HCEC 1CT (cell line): ENCODE data around the gene NT5C3A.
"Not testable (repeated sequence)": the region's sequence is repeated elsewhere in the genome, so short reads cannot be mapped to it uniquely, and the experiment has no call there.

ENCODE experiments used
- DNase-seq: peaks from one replicate; pipeline ENCODE4 v3.0.0-alpha.2; 2017

NT5C3A gene

DNA sequence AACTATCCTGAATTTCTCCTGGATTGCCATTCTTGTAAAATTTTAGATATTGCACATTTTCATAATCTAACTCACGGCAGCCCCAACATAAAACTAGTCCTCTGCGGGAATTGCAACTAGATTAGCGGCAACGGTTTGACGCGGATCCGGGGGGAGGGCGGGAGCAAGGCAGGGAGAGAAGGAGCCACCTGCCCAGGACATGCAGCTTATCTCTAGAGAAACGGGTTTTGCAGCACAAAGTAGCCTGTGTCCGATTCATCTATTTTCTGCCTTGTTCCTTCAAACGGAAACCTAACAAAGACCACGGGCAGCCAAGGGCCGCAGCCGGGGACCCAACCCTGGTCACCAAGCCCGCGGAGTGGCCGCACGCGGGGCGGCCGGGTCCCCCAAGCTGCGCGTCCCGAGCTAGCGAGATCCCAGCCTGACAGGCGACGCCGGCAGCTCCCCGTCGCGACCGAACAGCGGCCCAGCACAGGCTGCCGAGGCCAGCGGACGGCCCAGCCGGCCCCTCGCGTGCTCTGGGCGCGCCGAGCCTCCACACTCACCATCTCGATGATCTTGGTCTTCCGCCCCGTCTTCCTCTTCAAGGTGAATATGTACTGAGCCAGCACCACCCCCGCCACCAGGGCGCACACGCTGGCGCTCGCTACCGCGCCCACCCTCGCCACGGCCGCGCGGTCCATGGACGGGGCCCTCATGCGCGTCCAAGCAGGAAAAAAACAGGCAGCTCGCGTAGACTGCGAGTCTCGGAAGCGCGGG lies at the start of gene NT5C3A:
Gene NT5C3A, minus strand, starts transcription at position 754 of the 759 bp plus-strand sequence. Its CDS starts 71 bp downstream, at position 683.
- DNase-seq = peak; percentile 16

DNA sequence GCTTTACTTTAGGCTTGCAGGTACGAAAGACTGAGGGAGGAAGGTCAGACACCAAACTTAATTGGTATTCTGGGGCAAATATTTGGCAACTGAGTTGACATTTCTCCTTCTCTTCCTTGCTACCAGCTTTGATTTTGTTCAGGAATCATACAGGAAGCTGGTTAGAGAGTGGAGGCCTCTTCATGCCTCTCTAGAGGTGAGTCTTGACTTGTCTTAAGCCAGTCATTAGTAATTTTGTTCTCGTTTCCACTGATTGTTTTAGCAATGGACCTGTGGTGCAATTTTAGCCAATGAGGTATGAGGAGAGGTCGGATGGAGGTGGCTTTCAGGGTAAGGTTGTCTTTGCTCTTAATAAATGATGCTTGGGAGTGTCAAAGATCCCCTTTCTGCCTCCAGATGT lies 49.0 kb upstream of the NT5C3A start:
- DNase-seq = no peak

DNA sequence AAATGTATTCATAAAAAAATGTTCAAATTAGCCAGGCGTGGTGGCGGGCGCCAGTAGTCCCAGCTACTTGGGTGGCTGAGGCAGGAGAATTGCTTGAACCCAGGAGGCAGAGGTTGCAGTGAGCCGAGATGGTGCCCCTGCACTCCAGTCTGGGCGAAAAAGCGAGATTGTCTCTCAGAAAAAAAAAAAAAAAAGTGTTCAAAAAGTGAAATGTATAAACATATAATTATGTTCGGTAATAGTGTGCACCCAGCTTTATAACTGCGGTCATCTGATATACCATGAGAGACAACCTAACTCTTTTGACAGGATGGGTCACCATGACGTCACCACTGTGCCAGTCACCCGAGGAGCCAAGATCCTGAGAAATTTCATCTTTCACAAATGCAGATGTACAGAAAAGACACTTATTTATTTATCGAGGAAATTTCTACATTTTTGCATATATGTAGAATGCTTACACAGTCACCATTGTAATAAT lies 47.2 kb upstream of the NT5C3A start:
- peak; percentile 43 for DNase-seq

DNA sequence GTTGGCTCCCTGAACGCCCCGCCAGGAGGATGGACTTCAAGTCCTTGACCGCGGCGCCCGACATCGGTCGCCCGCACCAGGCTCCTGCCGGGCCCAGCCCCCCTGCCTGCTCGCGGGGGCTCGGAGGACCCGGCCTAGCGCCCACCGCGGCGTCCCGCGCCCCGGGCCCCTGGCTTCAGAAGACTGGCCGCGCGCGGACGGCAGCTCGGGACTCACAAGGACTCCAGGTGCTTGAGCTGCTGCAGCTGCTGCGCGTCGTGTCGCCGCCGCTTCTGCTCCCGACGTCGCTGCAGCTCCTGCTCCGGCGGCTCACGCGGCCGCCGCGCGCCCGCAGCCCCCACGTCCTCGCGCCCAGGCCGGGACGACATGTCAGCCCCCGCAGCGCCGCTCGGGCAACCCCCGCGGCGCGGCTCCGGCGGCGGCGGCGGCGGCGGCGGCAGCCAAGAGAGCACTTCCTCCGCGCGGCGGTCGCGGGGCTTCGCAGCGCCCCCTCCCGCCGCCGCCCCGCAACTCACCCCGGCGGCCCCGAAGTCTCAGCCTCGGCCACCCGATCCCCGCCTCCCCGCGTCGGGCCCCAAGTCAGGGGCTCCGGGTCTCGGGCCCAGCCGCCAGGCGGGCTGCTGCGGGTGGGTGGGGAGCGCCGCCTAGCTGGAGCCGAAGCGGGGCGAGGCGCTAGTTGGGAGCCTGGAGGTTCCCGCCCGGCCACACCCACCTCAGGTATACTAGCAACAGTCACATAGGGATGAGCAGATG lies 46.6 kb upstream of the NT5C3A start, which contains the start of gene RP9:
Gene RP9, minus strand, starts transcription at position 400 of the 753 bp plus-strand sequence. Its CDS starts 32 bp downstream, at position 368.
- peak; percentile 73 for DNase-seq

DNA sequence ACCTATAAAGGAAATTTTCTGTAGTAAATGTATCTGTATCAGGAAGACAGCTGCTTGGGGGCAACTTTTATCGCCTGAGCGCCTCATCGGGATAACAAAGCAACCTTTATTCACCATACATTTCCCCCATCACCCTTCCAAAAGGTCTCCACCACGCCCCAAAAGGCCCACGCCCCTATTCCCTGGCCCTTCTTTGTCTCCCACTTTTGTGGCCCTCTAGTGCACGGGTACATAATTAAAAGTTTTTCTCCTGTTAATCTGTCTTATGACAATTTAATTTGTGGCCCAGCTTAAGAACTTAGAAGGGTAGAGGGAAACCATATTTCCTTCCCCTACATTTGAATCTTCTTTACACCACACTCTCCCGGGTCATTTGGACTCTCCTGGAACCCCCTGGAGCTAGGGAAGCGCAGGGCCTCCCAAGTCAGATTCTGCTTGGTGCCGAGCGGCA lies 46.0 kb upstream of the NT5C3A start:
- DNase-seq = no peak

DNA sequence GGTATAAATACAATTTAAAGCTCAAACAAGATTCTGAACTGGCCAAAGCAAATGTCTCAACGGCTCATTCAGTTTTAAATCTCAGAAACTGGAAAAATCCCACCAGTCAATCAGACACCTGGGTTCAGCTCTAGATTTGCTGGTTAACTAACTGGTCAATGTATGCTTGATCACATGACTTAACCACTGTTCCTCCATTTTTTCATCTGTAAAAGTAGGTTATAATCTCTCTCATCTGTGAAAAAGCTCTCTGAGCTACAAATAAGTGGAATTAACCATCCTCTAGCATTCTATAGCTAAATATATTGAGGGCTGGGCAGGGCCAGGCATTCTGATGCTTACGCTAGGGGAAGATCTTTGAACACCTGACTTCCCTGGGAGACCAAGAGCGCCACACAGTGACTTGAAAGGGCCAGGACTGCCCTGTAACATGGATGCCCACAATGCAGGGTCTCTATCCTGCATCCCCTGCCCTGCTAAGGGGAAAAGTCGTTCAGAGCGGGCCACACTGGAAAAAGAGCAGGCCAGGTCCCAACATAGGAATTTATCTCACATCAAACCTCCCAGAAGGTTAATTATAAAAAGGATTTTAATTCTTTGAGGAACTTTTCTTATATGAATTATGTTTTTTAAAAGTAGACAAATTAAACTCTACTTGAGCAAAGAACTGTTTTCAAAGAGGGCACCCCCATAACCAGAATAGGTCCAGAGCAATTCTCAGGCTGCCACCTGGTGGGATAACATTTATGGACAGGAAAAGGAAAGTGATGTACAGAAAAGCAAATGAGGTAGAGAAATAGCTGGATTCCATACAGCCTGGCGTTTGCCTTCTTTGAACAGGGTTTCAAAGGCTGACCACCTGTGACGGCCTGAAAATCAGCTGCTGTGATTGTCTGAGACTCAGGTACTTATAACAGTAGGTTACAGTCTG lies 44.8 kb upstream of the NT5C3A start:
- peak; percentile 62 for DNase-seq

DNA sequence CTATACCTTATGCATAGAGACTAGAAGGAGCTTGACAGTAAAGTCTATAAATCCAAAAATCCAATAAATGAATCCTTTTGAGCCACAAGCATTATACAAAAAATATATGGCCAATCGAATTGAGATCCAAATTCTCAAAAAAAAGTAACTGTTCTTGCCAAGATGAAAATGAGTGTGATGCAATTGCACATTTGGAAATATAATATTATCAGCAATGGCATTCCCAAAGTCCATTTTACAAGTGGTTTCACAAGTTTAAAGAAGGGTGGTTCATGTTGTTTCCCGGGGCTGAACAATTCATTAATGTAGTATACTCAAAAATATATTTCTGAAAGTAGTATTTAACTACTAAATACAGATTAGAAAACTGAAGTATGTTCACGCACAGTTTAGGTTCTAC lies 39.3 kb upstream of the NT5C3A start:
- DNase-seq = no peak

DNA sequence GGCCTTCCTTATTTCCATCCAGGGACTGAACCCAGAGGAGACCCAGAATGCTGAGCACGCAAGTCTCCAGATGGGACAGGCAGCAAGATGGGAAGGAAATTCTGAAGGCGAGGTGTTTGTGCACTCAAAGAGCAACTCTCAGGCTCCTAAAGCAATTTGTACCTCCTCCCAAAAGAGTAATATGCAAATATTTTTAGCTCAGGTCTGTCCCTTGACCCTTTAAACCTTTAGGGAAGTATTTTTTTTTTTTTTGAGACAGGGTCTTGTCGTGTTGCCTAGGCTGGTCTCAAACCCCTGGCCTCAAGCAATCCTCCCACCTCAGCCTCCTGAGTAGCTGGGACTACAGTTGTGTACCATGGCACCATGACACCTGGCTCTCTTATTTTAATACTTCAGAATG lies 38.2 kb upstream of the NT5C3A start:
- DNase-seq = no peak

DNA sequence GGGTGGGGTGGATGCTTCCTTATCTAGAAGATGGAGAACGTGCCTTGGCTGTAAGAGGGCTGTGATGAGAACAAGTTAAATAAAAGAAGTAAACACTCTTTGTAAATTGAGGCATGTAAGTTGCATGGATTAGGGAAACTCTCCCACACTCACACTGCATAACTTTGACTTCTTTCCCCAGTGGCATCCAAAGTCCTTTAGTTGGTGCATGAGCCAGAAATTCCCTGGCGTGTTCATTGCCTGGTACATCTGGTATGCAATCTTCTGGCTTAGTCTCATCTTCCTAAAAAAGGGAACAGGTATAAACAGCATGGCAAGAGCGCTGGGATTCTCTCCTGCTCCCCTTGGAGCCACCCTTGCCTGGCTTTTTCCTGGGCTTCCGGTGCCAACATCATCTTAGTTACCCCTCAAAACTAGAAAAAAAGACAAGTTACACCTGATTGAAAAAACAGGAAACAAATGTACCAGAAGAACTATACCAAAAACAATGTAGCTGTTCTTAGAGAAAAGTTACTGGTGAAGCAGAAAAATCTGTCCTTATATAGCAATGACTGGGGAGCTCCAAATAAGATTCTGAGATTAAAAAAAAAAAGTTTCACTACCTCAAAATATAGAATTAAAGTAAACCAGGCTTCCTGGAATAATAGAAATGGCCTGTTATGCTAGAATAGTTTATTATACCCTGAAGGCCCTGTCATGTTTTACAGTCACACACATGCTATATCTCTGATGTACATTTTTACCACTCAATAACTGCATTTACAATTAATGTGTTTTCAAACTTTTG lies 36.8 kb upstream of the NT5C3A start:
- no peak for DNase-seq

DNA sequence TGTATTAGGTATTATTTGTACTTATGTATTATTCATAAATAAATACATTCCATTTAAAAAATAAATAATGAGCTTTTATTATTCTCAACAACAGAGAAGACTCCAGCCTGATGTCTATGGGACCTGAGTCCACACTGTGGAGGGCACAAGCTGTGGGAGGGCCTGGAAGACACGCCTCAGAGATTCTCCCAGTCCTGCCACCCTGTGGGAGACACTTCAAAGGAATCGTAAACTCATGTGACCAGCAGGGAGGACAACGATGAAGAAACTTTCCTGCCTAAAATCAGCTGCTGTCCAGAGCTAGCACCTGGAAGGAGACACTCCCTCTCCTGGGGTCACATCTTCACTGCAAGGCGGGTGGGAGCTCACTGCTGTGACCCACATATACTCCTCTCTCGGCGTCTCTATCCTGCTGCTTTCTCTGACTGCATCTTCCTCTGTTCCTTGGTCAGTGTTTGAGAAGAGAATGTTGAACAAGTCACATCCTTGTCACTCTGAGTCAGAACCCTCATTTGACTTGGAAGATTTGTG lies 32.2 kb upstream of the NT5C3A start:
- DNase-seq = not testable (repeated sequence)

DNA sequence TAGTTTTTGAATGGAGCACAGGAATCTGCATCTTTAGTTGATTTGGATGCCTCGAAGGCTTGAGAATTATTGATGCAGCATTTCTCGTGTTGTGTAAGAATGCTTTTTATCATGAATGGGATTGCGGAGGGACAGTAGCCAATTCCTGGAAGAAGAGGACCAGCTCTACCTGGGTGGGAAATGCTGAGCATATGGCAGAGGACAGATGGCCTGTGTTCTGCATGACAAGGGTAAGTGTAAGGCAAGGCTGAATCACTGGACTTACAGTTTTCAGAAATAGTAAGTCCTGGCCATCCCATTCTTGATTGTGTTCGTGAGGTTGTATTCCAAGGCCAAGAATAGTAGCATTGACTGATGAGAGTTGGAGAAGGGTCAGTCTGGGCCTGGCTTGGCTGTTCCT lies 30.7 kb upstream of the NT5C3A start:
- DNase-seq = no peak

DNA sequence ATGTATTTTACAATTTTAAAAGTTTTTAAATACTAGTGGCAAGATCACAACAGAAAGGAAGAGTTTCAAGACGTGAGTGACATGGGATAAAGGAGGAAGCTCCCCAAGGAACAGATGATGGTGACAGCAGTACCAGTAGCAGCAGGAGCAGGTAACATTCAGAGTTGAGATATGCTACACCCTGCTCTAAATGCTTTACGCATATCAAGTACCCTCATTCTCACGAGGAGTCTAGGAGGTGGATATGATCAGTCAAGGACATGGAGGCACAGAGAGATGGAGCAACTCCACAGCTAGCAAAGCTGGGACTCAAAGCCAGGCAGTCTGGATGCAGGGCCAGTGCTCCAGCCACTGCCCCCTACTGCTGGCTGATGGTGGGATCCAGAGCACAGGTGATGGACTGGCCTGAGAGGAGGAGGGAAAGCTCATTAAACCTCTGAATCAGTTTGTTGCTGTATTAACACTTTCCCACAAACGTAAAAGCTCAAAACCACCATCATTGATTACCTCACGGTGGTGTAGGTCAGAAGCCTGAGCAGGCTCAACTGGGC lies 29.1 kb upstream of the NT5C3A start:
- DNase-seq = no peak

DNA sequence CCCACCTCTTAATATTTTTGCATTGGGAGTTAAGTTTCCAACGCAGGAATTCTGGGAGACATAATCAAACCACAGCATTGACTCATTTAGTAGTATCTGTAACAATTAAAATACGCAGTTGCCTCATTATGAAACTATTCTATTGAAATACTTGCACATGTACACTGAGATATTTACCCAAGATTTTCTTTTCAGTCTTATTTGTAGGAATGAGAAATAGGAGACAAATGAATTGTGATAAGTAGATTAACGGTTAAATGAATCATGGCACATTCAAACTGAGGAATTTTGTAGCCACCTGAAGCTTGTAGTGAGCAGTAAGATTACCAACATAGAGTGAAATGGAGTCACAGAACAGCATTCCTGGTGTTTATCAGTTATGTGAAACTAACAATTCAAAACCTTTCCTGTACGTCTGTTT lies 28.5 kb upstream of the NT5C3A start:
- peak; percentile 71 for DNase-seq

DNA sequence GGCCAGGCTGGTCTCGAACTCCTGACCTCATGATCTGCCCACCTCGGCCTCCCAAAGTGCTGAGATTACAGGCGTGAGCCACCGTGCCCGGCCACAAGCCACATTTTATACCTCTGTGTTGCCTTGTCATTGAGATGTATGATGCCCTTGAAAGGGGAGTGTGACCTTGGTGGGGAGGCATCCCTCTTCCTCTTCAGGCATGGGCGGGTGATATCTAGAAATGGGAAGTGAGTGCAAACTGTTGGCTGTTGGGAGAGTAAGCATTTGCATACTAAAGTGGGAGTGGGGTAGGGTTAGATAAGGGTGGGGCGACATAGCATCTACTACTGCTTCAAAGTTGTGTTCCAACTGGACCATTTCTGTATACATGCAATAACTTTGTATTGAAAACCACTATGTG lies 26.6 kb upstream of the NT5C3A start:
- no peak for DNase-seq

DNA sequence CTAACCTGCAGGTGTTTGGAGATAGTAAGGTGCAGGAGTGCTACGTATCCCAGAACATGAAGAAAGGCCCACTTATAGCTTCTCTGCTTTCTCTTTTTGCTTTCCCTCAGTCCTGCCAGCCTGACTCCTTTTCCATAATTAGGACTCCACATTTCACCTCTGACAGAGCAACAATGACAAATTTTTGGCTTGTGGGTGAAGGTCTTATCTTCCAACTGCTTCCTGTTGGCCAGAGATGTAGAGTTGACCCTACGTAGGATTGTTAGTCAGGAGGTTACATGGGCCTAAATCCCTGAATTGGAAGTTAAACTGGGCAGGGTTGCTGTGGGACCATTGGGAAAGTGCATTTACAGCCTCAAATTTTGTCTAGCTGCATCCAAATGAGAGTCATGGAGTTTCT lies 25.3 kb upstream of the NT5C3A start:
- DNase-seq = no peak

DNA sequence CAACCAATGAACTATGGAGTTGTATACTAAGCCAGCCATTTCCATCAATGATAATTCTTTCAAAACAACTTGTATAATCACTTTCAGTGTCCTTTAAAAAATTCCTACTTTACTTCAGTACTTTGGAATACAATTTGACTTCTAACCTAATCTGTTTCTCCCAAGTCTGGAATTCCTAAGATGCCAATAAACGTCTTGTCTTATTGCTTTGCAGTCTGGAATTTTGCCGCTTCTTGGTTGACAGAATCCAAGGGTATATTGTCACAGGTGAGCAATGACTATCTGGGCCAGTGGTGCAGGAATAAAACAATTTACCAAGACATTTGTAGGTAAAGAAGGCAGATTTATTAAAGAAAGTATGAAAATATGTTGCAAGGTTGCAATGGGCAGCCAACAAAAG lies 24.8 kb upstream of the NT5C3A start:
- DNase-seq = no peak

DNA sequence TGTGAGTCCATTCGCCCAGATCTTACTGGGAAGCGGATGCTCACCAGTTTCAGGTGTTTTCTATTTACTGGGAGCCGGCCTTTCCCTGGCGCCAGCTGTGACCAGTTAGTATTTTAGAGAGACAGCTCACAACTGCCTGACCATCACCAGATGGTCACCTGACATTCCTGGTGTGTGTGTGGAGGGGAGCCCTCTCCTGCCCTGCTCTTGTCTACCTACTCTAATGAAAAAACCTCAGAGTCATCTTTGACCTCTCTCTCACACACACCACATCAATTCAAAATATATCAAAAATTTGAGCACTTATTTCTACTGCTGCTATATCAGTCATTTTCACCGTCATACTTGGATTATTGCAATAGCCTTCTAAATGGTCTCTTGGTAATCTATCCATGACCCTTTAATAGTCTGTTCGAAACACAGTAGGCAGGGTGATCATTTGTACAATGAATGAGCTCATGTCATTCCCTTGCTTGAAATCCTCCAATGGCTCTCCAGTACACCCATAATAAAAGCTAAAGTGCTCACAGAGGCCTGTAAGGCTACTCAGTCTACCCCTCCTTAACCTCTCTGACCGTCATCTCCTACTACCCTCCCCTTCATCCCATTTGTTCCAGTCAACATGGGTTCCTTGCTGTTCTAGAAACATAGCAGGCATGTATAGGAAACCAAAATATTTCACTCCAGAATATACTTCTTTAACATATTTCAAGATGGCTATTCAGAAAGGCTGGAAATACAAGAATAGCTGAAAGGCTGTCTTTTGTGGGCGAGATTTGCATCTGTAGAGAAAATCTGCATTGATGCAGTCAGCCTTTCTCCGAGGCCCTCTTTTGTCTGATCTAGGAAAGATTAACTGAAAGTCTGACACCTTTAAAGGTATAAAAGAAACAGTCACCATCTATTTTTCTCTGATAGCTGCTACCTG lies 17.5 kb upstream of the NT5C3A start:
- DNase-seq = no peak

DNA sequence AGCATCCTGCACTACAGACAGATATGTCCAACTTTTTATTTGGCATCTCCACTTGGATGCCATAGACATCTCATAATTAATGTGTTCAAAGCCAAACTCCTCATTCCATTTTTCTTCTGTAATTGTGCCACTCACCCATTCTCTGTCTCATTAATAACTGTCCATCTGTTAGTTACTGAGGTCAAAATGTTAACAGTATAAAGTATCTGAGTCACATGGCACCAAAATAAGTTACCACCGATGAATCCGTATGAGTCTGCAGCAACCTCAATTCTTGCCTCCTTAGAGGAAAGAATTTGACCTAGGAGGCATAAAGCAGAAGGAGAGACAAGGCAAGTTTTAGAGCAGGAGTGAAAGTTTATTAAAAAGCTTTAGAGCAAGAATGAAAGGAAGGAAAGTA lies 16.5 kb upstream of the NT5C3A start:
- DNase-seq = no peak

DNA sequence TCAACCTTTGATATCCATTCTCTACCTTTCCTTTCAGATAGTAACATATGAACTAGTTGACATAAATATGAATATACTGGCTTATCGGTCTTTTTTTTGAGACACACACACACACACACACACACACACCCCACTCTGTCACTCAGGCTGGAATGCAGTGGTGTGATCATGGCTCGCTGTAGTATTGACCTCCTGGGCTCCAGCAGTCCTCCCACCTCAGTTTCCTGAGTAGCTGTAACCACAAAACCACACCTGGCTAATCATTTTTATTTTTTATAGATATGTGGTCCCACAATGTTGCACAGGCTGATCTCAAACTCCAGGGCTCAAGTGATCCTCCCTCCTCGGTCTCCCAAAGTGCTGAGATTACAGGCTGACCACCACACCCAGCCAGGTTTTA lies 14.2 kb upstream of the NT5C3A start:
- no peak for DNase-seq

DNA sequence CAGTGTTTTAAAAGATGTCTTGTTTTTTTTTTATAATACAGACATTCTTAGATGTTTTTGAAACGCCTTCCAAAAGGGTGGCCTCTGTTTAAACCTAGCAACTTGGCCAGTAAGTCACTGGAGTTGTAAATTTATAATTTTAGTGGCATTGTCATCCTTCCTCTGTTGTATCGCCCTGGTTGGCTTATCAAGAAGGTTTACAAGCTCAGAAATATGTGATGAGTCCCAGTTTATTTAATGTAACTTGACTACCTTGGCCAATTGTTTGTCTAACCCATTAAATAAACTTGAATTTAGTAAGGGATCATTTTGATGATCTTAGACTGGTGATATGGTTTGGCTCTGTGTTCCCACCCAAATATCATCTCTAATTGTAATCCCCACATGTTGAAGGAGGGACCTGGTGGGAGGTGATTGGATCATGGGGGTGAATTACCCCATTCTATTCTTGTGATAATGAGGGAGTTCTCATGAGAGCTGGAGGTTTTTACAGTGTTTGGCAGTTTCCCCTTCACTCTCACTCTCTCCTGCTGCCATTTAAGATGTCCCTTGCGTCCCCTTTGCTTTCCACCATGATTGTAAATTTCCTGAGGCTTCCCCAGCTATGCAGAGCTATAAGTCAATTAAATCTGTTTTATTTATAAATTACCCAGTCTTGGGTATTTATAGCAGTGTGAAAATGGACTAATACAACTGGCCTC lies 13.4 kb upstream of the NT5C3A start:
- no peak for DNase-seq
